Body of pancreas (tissue), 4 donors: ENCODE results near the gene CNIH2. TPM values are rescaled to one million over a fixed set of nuclear protein-coding genes. Genes with fewer than 3 reads are reported as not detected.

Experiments
- ATAC-seq: fragments of 150-250 bp; one replicate; pipeline ENCODE4 v1.9.1; 2016
- DNase-seq, 4 donors: peaks; one replicate each; pipeline ENCODE4 v3.0.0-alpha.2; 2019
- H3K27ac ChIP-seq, 4 donors: fragments of 200-600 bp; sonication (generic); 1 replicate in 3 of 4; 2 replicates in 1 of 4; pipeline versions ENCODE4 v1.5.1 to v1.6.1; 2016 to 2019; ENCODE audit warnings: mild to moderate bottlenecking in 1 of 4, mixed read lengths in 1 of 4, moderate library complexity in 1 of 4
- H3K27me3 ChIP-seq, 2 donors: fragments of 200-600 bp; sonication (generic); one replicate each; pipeline ENCODE4 v1.6.0; 2016; ENCODE audit warnings: mild to moderate bottlenecking in 1 of 2
- H3K36me3 ChIP-seq, 2 donors: fragments of 200-600 bp; sonication (generic); replicated peaks in 1 of 2; 2 replicates each; pipeline ENCODE4 v1.5.1; 2016; ENCODE audit warnings: low read depth in 2 of 2; ENCODE audit not compliant: insufficient read depth in 1 of 2
- H3K4me1 ChIP-seq: fragments of 200-600 bp; sonication (generic); one replicate; pipeline ENCODE4 v1.6.0; 2016
- H3K4me3 ChIP-seq, 2 donors: fragments of 200-600 bp; sonication (generic); 1 replicate in 1 of 2; 2 replicates in 1 of 2; pipeline ENCODE4 v1.5.1; 2016 to 2019
- H3K9me3 ChIP-seq, 3 donors: fragments of 200-600 bp; sonication (generic); 1 replicate in 2 of 3; 2 replicates in 1 of 3; pipeline ENCODE4 v1.5.1; 2016
- POLR2A ChIP-seq, 3 donors: fragments of 450-650 bp; IDR thresholded peaks; one replicate each; pipeline ENCODE4 v1.6.1; 2016; ENCODE audit warnings: antibody characterized with exemption in 3 of 3, mild to moderate bottlenecking in 2 of 3
- WGBS, 2 donors: methylation state at CpG; one replicate each; pipeline ENCODE4 v1.1.5; 2017; 5-methylcytosine and 5-hydroxymethylcytosine counted together
- intact Hi-C: fragments of 100-400 bp; cut with DNase I; formaldehyde crosslinking; loops from one replicate; pipeline ENCODE4 v1.15.1; 2023
- total RNA-seq, 2 donors: library from RNA; depleted of rRNA; stranded (reverse); fragments of >200 nt; gene quantifications; one replicate each; pipeline ENCODE4 v1.1.0, GENCODE V29; 2016
- TF ChIP-seq, protein P1 (sequence below), 7 experiments: fragments of 450-650 bp in 4 of 7; fragments of 200-600 bp in 3 of 7; sonication (generic) in 3 of 7; IDR thresholded peaks; one replicate each; pipeline ENCODE4 v1.5.1; 2016 to 2019; ENCODE audit warnings: antibody characterized with exemption in 7 of 7

CNIH2 gene
- total RNA-seq, 2 donors from 2014 or later = 3.6 to 4.6 TPM

DNA sequence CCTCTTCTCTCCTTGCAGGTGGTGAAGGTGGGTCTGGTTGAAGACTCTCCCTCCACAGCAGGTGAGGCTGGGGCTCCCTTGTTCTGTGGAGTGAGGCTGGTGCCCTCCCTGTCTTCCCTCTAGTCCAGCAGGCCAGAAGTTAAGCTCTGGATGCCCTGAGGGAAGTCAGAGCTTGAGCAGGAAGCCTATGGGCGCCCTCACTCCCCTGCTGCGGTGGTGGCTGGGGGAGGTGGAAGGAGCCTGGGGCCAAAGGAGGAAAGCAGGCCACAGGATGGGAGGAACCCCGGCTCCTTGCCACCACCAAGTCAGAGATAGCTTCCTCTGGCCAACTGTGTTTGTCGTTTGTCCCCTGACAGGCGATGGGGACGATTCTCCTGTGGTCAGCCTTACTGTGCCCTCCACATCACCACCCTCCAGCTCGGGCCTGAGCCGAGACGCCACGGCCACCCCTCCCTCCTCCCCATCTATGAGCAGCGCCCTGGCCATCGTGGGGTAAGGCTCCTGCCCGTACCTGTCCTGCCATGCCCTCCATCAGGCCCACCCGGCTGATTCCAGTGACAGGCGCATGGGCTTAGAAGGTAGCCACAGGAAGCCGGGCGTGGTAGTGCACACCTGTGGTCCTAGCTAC, 39.1 kb upstream of the CNIH2 start:
- H3K27me3 ChIP-seq = no peaks in the 10 kb centered on the region
- WGBS, 2 donors = 91 to 95% methylated on average over 11 to 17 of the region's 17 CpGs
- DNase-seq = no peak
- intact Hi-C loops = no loop called here
- peaks cover 0 to 21% of the 10 kb centered on the region in 2 donors for H3K36me3 ChIP-seq
- H3K9me3 ChIP-seq = no peaks in the 10 kb centered on the region
- H3K27ac ChIP-seq = no peak overlapping the region
- TF ChIP-seq, protein P1, sequence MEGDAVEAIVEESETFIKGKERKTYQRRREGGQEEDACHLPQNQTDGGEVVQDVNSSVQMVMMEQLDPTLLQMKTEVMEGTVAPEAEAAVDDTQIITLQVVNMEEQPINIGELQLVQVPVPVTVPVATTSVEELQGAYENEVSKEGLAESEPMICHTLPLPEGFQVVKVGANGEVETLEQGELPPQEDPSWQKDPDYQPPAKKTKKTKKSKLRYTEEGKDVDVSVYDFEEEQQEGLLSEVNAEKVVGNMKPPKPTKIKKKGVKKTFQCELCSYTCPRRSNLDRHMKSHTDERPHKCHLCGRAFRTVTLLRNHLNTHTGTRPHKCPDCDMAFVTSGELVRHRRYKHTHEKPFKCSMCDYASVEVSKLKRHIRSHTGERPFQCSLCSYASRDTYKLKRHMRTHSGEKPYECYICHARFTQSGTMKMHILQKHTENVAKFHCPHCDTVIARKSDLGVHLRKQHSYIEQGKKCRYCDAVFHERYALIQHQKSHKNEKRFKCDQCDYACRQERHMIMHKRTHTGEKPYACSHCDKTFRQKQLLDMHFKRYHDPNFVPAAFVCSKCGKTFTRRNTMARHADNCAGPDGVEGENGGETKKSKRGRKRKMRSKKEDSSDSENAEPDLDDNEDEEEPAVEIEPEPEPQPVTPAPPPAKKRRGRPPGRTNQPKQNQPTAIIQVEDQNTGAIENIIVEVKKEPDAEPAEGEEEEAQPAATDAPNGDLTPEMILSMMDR (IDR thresholded peaks at IDR 0.05) = no peak
- TF ChIP-seq POLR2A (IDR thresholded peaks at IDR 0.05) = no peak
- H3K4me3 ChIP-seq = no peak overlapping the region
- no peak for ATAC-seq
- no peaks in the 10 kb centered on the region for H3K4me1 ChIP-seq

DNA sequence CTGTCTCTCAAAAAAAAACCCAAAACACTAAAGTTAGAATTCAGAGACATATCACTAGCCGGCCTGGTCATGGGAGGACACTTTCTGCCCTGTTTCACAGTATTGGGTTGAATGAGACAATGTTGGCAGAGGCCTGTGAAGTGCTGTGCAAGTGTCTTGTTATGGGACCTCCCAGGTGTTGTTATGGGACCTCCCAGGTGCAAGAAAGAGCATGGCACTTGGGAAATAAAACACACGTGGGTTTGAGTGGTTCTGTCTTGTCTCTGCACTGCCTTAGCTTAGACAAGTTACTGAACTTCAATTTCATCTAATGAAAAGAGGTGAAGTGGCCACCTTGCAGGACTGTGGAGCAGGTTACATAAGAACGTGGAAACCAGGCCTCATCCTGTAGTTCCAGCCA, 38.5 kb upstream of the CNIH2 start:
- Histone ChIP-seq H3K9me3 (no peaks in the 10 kb centered on the region), H3K27ac (no peak overlapping the region), H3K4me3 (no peak overlapping the region), H3K27me3 (no peaks in the 10 kb centered on the region), H3K4me1 (no peaks in the 10 kb centered on the region), H3K36me3 (peaks cover 0 to 14% of the 10 kb centered on the region in 2 donors)
- ATAC-seq = no peak
- no peak for DNase-seq
- no peak for TF ChIP-seq POLR2A (IDR thresholded peaks at IDR 0.05)
- TF ChIP-seq, protein P1 (IDR thresholded peaks at IDR 0.05) = no peak
- intact Hi-C loops = no loop called here
- WGBS, 2 donors = 74 to 76% methylated on average over 3 of the region's 3 CpGs

DNA sequence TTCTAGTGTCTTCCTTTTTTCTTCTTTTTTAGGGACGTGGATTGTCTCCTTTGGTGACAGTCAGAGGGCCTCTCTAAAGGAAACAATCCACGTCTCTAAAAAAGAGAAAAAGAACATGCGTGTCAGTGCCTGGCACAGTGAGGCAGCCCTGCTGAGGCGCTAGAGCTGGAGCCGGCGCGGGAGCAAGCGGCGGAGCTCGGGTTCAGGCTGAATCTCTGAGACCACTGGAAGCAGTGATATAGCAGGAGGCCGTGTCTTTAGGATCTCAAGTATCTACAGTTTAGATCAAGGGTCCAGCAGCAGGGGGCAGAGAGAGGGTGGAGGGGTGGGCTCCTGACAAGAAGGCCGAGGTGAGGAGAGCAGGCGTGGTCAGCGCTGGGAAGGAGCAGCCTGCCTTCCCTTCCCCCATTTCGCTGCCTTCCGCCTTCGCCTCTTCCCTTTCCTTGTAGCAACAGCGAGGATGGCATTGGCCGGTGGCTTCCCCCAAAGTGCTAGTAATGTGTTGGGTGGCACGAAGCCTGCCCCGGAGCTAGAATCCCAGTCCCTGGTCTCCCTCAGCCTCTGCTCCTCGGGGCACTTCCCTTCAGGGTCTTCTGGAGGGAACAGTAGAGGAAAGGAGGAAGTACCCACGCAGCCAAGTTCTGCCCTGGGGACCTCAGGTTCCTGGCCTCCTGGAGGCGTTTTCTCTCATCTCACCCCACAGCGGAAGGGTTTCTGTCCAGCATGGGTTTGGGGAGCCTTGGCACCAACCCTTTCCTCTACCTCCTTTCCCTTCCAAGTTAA, 37.8 kb upstream of the CNIH2 start:
- no peak for DNase-seq
- no peak for TF ChIP-seq POLR2A (IDR thresholded peaks at IDR 0.05)
- TF ChIP-seq, protein P1 (IDR thresholded peaks at IDR 0.05) = no peak
- Histone ChIP-seq H3K9me3 (no peaks in the 10 kb centered on the region), H3K36me3 (peaks cover 0 to 14% of the 10 kb centered on the region in 2 donors), H3K4me3 (no peak overlapping the region), H3K27ac (no peak overlapping the region), H3K4me1 (no peaks in the 10 kb centered on the region), H3K27me3 (no peaks in the 10 kb centered on the region)
- intact Hi-C loops = no loop called here
- WGBS, 2 donors = 87 to 89% methylated on average over 23 to 25 of the region's 25 CpGs
- no peak for ATAC-seq

DNA sequence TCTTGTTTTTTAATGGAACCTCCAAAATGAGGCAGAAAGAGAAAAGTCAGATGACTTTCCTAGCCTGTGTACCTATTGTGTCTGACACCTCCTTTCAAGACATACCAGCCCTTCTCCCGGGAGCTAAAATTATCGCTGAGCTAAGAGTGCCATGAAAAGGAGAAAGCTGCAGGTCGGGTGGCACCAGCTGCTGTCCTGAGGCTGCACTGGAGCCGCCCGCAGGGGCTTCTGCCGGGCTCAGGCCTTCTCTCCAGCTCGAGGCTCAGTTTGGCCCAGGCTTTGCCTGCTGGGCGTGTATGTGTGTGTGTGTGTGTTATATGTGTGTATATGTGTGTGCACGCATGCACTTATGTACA, 37.2 kb upstream of the CNIH2 start:
- Histone ChIP-seq H3K27me3 (no peaks in the 10 kb centered on the region), H3K9me3 (no peaks in the 10 kb centered on the region), H3K4me3 (no peak overlapping the region), H3K27ac (no peak overlapping the region), H3K4me1 (no peaks in the 10 kb centered on the region), H3K36me3 (peaks cover 0 to 10% of the 10 kb centered on the region in 2 donors)
- TF ChIP-seq POLR2A (IDR thresholded peaks at IDR 0.05) = no peak
- TF ChIP-seq, protein P1 (IDR thresholded peaks at IDR 0.05) = no peak
- no peak for ATAC-seq
- no peak for DNase-seq
- intact Hi-C loops = no loop called here
- 77 to 82% methylated on average over 9 of the region's 9 CpGs for WGBS, 2 donors
